GM19023 (cell line): Measurements from ENCODE around the gene ATOH1.

ENCODE experiments used
- ATAC-seq: cut with Tn5 transposase; IDR thresholded peaks from one replicate; pipeline ENCODE4 v1.9.1; 2021; ENCODE audit warnings: mild to moderate bottlenecking, moderate library complexity; ENCODE audit not compliant: unreplicated experiment

ATOH1 gene

DNA sequence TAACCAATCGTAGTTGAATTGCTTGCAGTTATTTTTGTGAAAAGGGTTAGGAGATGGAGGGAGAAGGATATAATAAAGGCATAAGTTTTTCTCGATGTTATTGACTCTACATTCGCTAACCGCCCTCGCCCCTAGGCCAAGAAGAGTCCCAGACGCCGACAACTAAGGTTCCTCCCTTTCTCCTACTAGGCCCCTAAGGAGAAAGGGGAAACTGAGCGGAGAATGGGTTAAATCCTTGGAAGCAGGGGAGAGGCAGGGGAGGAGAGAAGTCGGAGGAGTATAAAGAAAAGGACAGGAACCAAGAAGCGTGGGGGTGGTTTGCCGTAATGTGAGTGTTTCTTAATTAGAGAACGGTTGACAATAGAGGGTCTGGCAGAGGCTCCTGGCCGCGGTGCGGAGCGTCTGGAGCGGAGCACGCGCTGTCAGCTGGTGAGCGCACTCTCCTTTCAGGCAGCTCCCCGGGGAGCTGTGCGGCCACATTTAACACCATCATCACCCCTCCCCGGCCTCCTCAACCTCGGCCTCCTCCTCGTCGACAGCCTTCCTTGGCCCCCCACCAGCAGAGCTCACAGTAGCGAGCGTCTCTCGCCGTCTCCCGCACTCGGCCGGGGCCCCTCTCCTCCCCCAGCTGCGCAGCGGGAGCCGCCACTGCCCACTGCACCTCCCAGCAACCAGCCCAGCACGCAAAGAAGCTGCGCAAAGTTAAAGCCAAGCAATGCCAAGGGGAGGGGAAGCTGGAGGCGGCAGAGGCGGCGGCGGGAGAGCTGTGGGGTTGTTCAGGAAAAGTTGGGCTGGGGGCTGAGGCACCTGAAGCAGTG lies 5.9 kb downstream of the ATOH1 start:
- no peak for ATAC-seq

DNA sequence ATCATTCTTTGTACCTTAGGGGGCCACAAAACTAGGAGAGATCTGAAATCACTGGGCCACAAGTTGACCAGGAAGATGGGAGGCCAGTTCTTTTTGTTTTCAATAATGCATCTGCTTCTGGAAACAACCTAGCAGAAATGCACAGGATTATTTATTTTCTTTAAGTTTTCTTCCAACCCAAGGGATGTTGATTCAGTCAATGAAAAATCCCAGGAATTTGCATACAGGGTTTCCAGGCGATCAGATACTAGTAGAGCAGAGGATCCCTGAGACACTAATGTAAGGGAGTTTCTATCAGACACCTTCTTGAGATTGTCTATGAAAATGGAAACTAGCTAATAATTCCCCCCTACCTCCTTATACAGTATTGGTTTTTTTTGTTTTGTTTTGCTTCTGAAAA lies 7.4 kb downstream of the ATOH1 start:
- ATAC-seq, result no peak

DNA sequence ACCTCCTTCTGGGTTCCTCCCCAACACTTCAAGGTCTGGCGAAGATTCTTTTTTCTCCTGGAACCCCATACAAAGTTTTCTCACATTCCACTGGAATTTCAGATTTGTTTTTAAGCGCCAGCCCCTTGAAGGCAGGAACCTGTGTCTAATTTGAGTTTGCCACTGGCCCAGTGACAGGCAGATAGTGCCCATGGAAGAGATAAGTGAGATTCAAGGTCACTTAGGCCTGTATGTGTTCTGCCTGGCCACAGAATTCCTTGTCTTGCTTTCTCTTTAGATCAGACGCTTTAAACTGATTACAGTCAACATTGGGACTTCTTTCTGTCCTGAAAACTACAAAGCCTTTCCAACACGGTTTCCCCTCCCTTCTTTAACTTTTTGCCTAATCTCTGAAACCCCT lies 11.2 kb downstream of the ATOH1 start:
- no peak for ATAC-seq

DNA sequence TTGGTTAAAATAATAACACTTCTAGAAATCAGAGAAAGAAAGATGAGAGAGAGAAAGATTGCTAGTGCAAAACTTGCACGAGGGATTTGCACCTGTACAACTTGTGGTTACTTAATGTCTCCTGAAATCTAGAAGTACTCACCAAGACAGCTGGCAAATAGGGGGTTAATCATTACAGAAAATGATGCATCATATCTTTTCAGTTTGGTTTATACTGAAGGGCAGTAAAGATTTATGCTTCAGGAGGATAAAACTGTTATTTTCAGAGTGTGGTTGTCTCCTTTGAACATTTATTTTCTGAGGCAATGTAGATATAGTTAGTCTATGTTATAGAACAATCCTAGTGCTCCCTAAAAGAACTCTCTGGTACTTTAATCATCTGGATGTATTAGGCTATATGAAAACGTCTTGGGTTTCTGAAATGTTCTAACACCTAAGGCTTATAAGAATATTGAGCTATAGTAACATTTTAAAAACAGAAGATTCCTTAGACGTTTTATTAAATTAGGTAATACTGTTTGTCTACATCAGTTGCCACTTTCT lies 13.3 kb downstream of the ATOH1 start:
- no peak for ATAC-seq

DNA sequence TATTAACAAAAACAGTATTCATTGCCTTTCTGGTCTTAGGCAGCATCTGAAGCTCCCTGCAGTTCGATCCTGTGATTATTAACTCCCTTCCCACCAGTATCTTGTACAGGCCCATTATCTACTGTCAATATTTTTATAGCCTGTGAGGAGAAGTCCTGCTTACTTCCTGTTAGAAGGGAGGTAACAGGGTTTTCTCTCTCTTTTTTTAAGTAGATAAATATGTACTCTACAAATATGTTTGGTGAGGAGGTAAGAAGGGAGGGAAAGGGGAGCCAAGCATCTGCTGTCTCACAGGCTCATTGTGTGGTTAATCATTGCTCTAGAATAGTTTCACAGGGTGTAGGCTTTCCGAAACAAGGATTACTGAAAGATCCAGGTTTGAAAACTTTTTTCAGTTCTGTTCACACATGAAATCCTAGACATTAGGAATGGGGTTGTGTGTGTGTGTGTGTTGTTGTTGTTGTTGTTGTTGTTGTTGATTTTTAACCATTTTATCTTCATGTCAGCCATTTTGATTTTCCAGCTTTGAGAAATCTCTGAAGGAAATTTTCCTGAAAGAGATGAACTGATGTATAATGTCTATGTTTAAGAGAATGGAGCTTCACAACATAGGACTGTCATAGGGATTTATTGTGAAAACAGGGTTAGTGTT lies 14.2 kb downstream of the ATOH1 start:
- ATAC-seq, result peak; percentile 49

DNA sequence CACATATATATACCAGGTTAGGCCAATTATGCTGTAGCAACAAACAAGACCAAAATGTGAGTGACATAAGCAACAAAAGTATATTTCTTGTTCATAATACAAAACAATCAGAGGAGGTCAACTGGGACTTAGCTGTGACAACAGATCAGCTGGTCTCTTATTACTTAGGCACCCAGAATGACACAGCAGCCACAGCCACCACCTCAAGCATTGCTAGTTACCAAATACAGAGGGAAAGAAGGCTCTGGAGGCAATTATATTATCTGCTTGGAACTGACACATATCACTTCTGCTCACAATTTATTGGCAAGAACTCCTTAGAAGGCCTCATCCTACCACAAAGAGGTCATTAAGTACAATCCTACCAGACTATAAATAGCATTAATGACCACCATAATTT lies 15.2 kb downstream of the ATOH1 start:
- ATAC-seq, result no peak

DNA sequence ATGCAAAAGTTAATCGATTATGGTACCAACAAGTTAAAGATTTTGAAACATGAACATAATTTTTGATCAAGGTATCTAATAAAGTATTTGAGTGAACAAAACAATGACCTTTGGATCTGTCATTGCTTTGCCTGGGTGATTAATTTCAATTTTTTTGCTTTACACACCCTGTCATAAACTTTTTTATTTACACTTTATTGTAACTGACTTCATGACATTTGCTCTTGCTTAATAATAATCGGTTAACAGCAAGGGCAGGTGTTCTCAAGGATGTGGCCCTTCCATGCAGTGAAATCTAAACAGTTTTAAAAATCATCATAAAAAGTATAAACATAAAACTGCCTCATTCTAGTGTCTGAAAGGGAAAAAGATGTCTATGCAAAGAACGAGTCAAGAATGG lies 24.1 kb downstream of the ATOH1 start:
- ATAC-seq, result no peak

DNA sequence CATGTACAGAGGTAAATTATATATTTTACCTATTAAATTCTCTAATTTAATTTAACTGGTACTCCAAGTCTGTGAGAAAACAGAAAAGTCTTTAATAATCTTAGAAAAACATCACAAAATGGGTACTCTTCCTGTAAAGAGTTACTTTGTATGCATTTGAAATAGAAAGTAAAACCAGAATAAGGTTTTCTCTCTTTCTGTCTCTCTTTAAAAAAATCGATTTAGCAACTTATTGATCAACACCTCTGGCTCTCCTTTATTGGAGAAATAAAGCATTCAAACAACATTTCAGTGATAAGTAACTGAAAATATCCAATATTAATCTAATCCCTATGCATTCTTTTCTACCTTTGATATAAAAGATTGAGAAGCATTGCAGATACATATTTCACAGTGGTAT lies 27.4 kb downstream of the ATOH1 start:
- no peak for ATAC-seq

DNA sequence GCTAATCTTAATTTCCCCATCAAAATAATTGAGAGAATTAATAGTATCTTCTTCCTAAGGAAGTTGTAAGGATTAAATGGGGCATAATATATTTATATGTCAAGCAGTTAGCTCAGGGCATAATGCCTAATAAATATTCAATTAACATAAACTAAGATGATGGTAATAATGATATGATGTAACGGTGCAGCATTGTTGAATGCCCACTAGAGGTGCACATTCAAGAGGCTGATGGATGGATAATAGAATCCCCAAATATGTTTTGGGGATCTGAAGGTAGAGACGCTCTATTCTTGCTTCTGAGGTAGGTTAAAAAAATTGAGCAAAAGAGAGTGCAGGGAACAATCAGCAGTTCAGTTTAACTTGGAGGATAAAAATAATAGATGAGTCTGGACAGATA lies 37.1 kb downstream of the ATOH1 start:
- no peak for ATAC-seq

DNA sequence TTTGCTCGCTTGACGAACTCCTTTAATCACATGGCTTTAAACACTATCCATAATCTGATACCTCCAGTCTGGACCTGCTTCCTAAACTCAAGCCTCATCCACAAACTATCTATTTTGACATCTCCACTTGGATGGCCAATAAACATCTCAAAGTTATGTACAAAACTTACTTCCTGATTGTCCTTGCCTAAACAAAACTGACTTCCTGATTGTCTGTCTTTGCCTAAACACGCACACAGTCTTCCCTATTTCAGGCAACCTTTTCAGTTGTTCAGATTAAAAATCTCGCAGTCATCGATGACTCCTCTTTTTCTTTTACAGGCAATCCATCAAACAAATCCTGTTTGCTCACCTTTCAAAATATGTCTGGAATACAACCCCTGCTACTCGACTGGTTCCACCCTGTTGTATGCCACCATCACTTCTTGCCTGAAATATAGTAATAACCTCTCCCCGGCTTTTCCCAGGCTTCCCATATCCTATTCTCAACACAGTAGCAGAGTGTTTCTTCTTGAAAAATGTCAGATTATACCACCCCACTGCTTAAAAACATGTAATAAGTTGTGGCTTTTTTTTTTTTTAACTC lies 39.0 kb downstream of the ATOH1 start:
- ATAC-seq, result no peak

DNA sequence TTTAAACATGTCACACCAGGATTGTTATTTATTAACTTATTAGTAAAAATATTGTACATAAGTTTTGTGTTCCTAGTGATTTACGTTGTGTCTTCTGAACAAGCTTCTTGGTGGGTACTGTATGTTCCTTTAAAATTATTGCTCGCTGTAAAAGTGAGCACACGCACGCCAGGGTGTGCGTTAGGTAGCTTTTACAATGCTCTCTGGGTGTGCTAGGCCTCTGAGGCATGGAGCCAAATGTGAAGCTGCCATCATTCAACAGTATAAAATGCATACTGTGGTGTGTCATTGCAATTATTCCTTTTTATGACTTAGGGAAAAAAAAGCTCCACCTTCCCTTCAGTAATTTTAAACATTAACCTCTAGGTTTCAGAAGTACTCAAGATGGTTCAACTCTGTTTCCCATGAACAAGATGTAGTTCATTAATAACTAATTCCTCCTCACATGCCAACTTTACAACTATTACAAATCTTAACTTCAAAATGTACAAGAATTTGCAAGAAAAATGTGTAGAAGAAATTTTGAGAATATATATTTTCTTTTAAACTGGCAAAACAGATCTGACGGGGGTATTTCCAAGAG lies 42.4 kb downstream of the ATOH1 start:
- no peak for ATAC-seq

DNA sequence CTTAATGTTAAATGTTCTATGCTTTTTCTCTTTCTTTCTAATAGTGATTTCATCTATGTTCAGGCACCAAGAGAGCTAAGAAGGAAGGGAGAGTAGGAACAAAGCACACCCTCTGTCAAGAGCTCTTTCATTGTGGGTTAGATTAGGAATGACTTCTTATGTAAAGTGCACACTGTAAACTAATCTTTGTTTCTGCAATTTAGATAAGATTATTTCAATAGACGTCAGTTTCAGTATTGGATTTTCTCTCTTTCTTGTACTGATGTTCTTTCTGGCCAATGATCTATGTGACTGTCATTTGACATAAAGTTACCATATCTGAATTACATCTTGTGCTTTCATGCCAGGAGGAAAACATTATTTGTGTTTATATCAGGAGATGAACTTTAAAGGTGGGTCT lies 48.2 kb downstream of the ATOH1 start:
- no peak for ATAC-seq

DNA sequence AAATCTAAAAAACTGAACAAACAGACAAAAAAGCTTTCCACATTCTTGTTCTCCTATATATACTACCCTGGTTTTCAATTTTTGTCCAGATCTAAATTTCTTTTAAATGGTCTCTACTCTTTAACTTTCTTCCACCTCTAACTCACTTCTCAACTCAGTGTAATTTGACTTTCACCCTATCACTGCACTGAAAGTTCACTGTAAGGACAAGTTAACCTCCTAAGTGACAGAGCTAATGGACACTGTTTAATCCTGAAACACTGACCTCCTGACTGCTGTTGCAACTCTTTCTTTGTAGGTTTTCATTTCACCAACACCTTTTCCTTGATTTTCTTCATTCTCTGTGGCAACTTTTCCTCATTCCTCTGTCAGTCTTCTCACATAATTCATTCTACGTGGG lies 50.0 kb downstream of the ATOH1 start:
- ATAC-seq, result no peak

DNA sequence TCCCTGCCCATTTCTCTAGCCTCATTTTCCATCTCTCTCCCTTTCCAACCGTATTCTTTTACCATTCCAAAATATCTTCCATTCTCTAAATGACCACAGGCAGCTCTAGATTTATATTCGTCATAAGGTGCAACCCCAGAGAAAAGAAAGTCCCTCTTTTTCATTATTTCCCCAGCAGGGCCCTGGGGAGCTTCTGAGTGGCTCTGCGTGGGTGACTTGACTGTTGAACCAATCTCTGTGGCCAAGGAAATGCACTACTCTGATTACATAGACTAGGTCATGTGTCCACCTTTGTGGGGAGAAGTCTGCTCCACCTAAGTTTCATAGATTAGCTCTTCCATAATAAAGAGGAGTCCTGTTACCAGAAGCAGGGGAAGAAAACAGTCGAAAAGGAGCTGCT lies 51.4 kb downstream of the ATOH1 start:
- ATAC-seq, result peak; percentile 94
